ENCODE results near the gene NRP2. TPM values are rescaled to one million over a fixed set of nuclear protein-coding genes. Genes with fewer than 3 reads are reported as not detected.

The NRP2 gene
- total and polyA plus RNA-seq, 2 donors: 6.4 to 11.7 TPM

- no peaks in the 10 kb centered on the region for H3K9me3 ChIP-seq (ENCODE audit: control insufficient read depth in 2 of 2, insufficient read depth in 1 of 2, low read length in 1 of 2)
- peaks cover 39 to 55% of the 10 kb centered on the region in 2 donors for H3K27me3 ChIP-seq (ENCODE audit: control insufficient read depth in 2 of 2, insufficient read depth in 1 of 2, low read length in 1 of 2)
- H3K4me3 ChIP-seq (ENCODE audit: low read length in 2 of 2): no peak overlapping the region
- WGBS: 95% methylated on average over 9 of the region's 9 CpGs
- no peaks in the 10 kb centered on the region for H3K36me3 ChIP-seq (ENCODE audit: control insufficient read depth in 2 of 2, insufficient read depth in 2 of 2, low read length in 1 of 2)
- H3K4me1 ChIP-seq (ENCODE audit: control insufficient read depth in 2 of 2, insufficient read depth in 2 of 2, low read length in 2 of 2): peaks cover 0 to 8% of the 10 kb centered on the region in 2 donors
- DNase-seq (ENCODE audit: low read depth in 6 of 9, low spot score in 9 of 9): no peak
- H3K27ac ChIP-seq (ENCODE audit: low read depth in 1 of 2, low read length in 1 of 2): no peak overlapping the region
Measured at GRCh38 chr2:205689820-205690219, 7.5 kb downstream of the NRP2 start.

GRCh38 chr2:205692104-205692503 is 9.8 kb downstream of the NRP2 start:
- H3K4me1 ChIP-seq (ENCODE audit: control insufficient read depth in 2 of 2, insufficient read depth in 2 of 2, low read length in 2 of 2): no peaks in the 10 kb centered on the region
- H3K36me3 ChIP-seq (ENCODE audit: control insufficient read depth in 2 of 2, insufficient read depth in 2 of 2, low read length in 1 of 2): no peaks in the 10 kb centered on the region
- 97% methylated on average over 3 of the region's 3 CpGs for WGBS
- no peaks in the 10 kb centered on the region for H3K9me3 ChIP-seq (ENCODE audit: control insufficient read depth in 2 of 2, insufficient read depth in 1 of 2, low read length in 1 of 2)
- no peak for DNase-seq (ENCODE audit: low read depth in 6 of 9, low spot score in 9 of 9)
- H3K27ac ChIP-seq (ENCODE audit: low read depth in 1 of 2, low read length in 1 of 2): no peak overlapping the region
- H3K4me3 ChIP-seq (ENCODE audit: low read length in 2 of 2): no peak overlapping the region
- peaks cover 17 to 32% of the 10 kb centered on the region in 2 donors for H3K27me3 ChIP-seq (ENCODE audit: control insufficient read depth in 2 of 2, insufficient read depth in 1 of 2, low read length in 1 of 2)

DNA sequence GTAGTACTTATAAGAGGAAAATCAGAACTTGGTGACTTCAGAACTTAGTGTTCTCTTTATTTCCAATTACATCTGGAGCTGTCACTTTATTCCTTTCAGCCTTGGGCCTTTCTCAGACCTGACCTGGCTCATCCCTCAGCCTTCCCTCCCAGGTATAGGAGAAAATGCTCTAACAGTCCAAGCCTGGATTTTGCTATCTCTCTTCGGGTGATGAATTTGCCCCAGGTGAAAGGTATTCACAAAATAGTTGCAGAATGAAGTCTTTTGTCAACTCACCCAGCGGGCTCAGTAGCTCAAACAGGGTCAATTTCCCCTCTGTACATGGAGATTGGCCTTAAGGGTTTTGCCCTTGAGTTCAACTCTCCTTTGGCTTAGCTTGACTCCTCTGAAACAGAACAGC is 12.0 kb downstream of the NRP2 start:
- Histone ChIP-seq H3K4me3 (ENCODE audit: low read length in 2 of 2) (no peak overlapping the region), H3K36me3 (ENCODE audit: control insufficient read depth in 2 of 2, insufficient read depth in 2 of 2, low read length in 1 of 2) (no peaks in the 10 kb centered on the region), H3K9me3 (ENCODE audit: control insufficient read depth in 2 of 2, insufficient read depth in 1 of 2, low read length in 1 of 2) (no peaks in the 10 kb centered on the region), H3K27ac (ENCODE audit: low read depth in 1 of 2, low read length in 1 of 2) (no peak overlapping the region), H3K27me3 (ENCODE audit: control insufficient read depth in 2 of 2, insufficient read depth in 1 of 2, low read length in 1 of 2) (peaks cover 4 to 13% of the 10 kb centered on the region in 2 donors), H3K4me1 (ENCODE audit: control insufficient read depth in 2 of 2, insufficient read depth in 2 of 2, low read length in 2 of 2) (no peaks in the 10 kb centered on the region)
- WGBS: 92% methylated on average over 2 of the region's 2 CpGs
- no peak for DNase-seq (ENCODE audit: low read depth in 6 of 9, low spot score in 9 of 9)

DNA sequence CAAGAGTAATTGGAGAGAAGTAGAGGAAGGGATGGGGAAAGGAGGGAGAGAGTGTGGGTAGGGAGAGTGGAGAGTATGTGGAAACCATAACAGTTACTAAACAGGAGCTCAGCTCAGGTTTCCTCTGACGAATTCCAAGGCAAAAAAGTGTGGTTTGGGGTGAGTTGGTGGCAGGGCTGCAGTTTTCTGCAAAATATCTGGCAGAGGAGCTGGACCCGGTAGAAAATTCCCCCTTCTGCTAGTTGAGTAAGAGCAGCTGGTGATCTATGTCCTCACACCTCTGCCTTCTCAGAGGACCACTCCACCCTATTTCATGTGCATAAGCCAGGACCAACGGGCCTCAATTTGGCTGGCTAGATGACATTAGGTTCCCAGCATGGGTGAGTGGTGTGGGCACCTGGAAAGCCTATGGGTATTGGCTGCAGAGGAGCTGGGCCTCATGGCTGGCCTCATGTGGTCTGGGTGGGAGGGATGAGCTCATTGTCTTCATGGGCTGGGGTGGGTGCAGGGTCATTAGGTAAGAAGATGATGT is 13.2 kb downstream of the NRP2 start:
- no peak overlapping the region for H3K4me3 ChIP-seq (ENCODE audit: low read length in 2 of 2)
- H3K27me3 ChIP-seq (ENCODE audit: control insufficient read depth in 2 of 2, insufficient read depth in 1 of 2, low read length in 1 of 2): peaks cover 0 to 11% of the 10 kb centered on the region in 2 donors
- H3K27ac ChIP-seq (ENCODE audit: low read depth in 1 of 2, low read length in 1 of 2): no peak overlapping the region
- 85% methylated on average over 3 of the region's 3 CpGs for WGBS
- no peaks in the 10 kb centered on the region for H3K4me1 ChIP-seq (ENCODE audit: control insufficient read depth in 2 of 2, insufficient read depth in 2 of 2, low read length in 2 of 2)
- no peak for DNase-seq (ENCODE audit: low read depth in 6 of 9, low spot score in 9 of 9)
- no peaks in the 10 kb centered on the region for H3K36me3 ChIP-seq (ENCODE audit: control insufficient read depth in 2 of 2, insufficient read depth in 2 of 2, low read length in 1 of 2)
- H3K9me3 ChIP-seq (ENCODE audit: control insufficient read depth in 2 of 2, insufficient read depth in 1 of 2, low read length in 1 of 2): no peaks in the 10 kb centered on the region

- WGBS: 94% methylated on average over 11 of the region's 11 CpGs
- peaks cover 0 to 8% of the 10 kb centered on the region in 2 donors for H3K27me3 ChIP-seq (ENCODE audit: control insufficient read depth in 2 of 2, insufficient read depth in 1 of 2, low read length in 1 of 2)
- H3K9me3 ChIP-seq (ENCODE audit: control insufficient read depth in 2 of 2, insufficient read depth in 1 of 2, low read length in 1 of 2): no peaks in the 10 kb centered on the region
- no peak overlapping the region for H3K27ac ChIP-seq (ENCODE audit: low read depth in 1 of 2, low read length in 1 of 2)
- no peaks in the 10 kb centered on the region for H3K4me1 ChIP-seq (ENCODE audit: control insufficient read depth in 2 of 2, insufficient read depth in 2 of 2, low read length in 2 of 2)
- no peak overlapping the region for H3K4me3 ChIP-seq (ENCODE audit: low read length in 2 of 2)
- no peak for DNase-seq (ENCODE audit: low read depth in 6 of 9, low spot score in 9 of 9)
- H3K36me3 ChIP-seq (ENCODE audit: control insufficient read depth in 2 of 2, insufficient read depth in 2 of 2, low read length in 1 of 2): no peaks in the 10 kb centered on the region
Measured at GRCh38 chr2:205696331-205696926, 14.1 kb downstream of the NRP2 start.

DNA sequence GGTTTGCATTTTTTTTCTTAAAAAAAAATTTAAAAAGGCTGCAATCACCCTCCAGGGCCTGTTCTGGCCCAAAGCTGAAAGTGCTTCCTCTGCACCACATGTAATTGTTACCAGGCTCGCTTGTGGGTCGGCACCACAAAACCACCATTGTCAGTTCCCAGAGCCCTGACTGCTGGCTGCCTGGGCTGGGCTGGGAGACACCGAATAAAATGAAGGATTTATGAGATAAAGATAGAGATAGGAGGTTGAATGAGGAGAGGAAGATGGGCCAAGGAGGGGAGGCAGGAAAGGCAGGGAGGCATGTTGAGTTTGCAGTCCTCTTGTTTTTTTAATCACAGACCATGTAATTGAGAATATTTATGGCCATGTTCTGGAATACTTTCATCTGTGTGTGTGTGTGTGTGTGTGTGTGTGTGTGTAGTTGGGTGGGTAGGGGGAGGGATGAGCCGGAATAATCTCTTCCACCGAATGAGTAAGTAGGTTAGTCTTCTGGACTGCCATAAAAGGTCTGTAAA is 14.7 kb downstream of the NRP2 start:
- 89% methylated on average over 5 of the region's 5 CpGs for WGBS
- DNase-seq (ENCODE audit: low read depth in 6 of 9, low spot score in 9 of 9): no peak
- H3K4me1 ChIP-seq (ENCODE audit: control insufficient read depth in 2 of 2, insufficient read depth in 2 of 2, low read length in 2 of 2): no peaks in the 10 kb centered on the region
- no peak overlapping the region for H3K27ac ChIP-seq (ENCODE audit: low read depth in 1 of 2, low read length in 1 of 2)
- H3K27me3 ChIP-seq (ENCODE audit: control insufficient read depth in 2 of 2, insufficient read depth in 1 of 2, low read length in 1 of 2): peaks cover 0 to 6% of the 10 kb centered on the region in 2 donors
- no peaks in the 10 kb centered on the region for H3K36me3 ChIP-seq (ENCODE audit: control insufficient read depth in 2 of 2, insufficient read depth in 2 of 2, low read length in 1 of 2)
- H3K9me3 ChIP-seq (ENCODE audit: control insufficient read depth in 2 of 2, insufficient read depth in 1 of 2, low read length in 1 of 2): no peaks in the 10 kb centered on the region
- H3K4me3 ChIP-seq (ENCODE audit: low read length in 2 of 2): no peak overlapping the region

DNA sequence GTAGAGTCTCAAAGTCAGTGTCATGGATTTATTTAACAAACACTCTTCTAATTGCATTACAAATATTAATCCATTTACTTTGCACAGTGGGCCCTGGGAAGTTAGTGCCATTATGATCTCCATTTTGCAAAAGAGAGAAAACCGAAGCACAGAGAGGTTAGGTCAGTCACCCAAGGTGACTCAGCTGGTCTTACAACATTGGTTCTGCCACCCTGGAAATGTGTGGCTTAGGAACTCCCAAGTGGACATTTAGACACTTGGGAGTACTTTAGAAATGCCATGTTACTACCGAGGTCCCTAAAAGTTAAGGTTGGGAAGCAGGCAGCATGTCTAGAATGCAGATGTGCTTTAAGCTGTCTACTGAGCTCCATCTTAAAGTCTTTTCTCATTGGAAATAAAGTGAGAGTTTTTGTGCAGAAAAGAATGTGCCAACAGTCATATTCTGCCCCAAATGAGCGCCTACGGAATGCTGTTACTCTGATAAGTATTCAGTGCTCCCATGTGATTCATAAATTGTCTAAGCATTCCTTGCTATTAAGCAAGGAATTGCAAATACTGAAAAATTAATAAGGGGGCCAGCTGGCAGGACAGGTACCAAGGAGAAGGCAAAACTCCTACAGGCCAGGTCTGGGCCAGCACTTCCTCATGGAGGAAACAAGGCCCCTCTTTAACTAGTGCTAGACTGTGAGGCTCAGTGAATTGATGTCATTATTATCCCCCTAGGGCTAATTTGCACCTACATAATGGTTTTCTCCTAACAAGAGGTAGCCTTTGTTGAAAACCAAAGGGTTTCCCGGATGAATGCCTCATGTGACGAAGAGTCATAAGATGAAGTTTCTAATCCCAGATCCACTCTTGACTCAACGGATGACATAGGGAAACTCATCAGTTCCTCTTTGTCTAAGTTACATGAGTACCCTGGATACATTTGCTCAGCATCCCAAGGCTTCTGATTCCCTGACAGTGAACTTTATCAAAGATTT is 16.3 kb downstream of the NRP2 start:
- no peak for DNase-seq (ENCODE audit: low read depth in 6 of 9, low spot score in 9 of 9)
- H3K27me3 ChIP-seq (ENCODE audit: control insufficient read depth in 2 of 2, insufficient read depth in 1 of 2, low read length in 1 of 2): peaks cover 0 to 2% of the 10 kb centered on the region in 2 donors
- peaks cover 0 to 2% of the 10 kb centered on the region in 2 donors for H3K9me3 ChIP-seq (ENCODE audit: control insufficient read depth in 2 of 2, insufficient read depth in 1 of 2, low read length in 1 of 2)
- H3K27ac ChIP-seq (ENCODE audit: low read depth in 1 of 2, low read length in 1 of 2): no peak overlapping the region
- WGBS: 95% methylated on average over 7 of the region's 7 CpGs
- H3K4me1 ChIP-seq (ENCODE audit: control insufficient read depth in 2 of 2, insufficient read depth in 2 of 2, low read length in 2 of 2): no peaks in the 10 kb centered on the region
- H3K4me3 ChIP-seq (ENCODE audit: low read length in 2 of 2): no peak overlapping the region
- no peaks in the 10 kb centered on the region for H3K36me3 ChIP-seq (ENCODE audit: control insufficient read depth in 2 of 2, insufficient read depth in 2 of 2, low read length in 1 of 2)

DNA sequence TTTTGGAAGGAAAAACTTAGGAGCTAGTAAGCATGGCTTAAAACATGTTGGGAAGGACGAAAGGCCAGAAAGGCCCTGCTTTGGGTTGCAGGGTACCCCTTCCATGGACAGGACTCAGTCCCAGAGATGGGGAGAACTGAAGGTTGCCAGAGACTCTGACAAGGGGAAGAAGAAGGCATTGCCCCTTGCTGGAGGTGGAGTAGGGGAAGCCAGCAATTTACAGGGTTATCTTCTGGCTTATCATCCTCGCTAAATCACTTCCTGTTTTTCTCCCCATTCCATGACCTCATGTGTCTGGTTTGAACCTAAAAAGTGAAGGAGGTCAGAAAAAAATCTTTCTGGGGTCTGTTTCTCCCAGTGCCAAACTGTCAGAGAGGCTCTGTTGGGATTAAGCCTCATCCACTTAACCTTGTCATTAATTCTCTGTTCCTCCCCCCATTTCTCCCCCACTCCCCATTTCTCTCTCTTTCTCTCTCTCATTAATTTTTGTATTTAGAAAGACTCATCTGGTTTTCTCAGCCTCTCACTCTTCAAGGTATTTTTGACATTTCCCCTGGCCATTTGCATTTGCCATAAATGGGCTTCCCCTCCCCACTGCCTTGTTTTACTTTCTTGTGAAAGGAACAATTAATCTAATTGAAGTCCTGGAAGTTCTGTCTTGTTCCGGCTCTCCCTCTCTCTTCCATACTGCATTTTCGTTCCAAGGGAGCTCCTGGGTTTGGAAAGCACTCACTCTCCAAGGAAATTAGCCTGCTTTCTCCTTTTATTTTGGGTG is 17.4 kb downstream of the NRP2 start:
- Histone ChIP-seq H3K9me3 (ENCODE audit: control insufficient read depth in 2 of 2, insufficient read depth in 1 of 2, low read length in 1 of 2) (peaks cover 0 to 2% of the 10 kb centered on the region in 2 donors), H3K27me3 (ENCODE audit: control insufficient read depth in 2 of 2, insufficient read depth in 1 of 2, low read length in 1 of 2) (no peaks in the 10 kb centered on the region), H3K36me3 (ENCODE audit: control insufficient read depth in 2 of 2, insufficient read depth in 2 of 2, low read length in 1 of 2) (no peaks in the 10 kb centered on the region), H3K4me3 (ENCODE audit: low read length in 2 of 2) (no peak overlapping the region), H3K27ac (ENCODE audit: low read depth in 1 of 2, low read length in 1 of 2) (no peak overlapping the region), H3K4me1 (ENCODE audit: control insufficient read depth in 2 of 2, insufficient read depth in 2 of 2, low read length in 2 of 2) (no peaks in the 10 kb centered on the region)
- 71% methylated on average over 4 of the region's 4 CpGs for WGBS
- DNase-seq (ENCODE audit: low read depth in 6 of 9, low spot score in 9 of 9): no peak
